GM21526 (cell line): ENCODE results near the gene CTRB1.

Experiments used
- ATAC-seq: cut with Tn5 transposase; IDR thresholded peaks from one replicate; pipeline ENCODE4 v1.9.1; 2021; ENCODE audit warnings: moderate library complexity; ENCODE audit not compliant: unreplicated experiment, low FRiP score

The CTRB1 gene

GRCh38 chr16:75251280-75252048, 32.7 kb downstream of the CTRB1 start, which contains the start of gene BCAR1:
BCAR1 (minus strand) TSS chr16:75251624; CDS start chr16:75251482, 142 bp downstream.
- peak; percentile 47 for ATAC-seq

GRCh38 chr16:75252049-75252864, 33.5 kb downstream of the CTRB1 start:
- no peak for ATAC-seq

GRCh38 chr16:75252946-75253911, 34.4 kb downstream of the CTRB1 start:
- no peak for ATAC-seq

- ATAC-seq = no peak
These were observed 35.6 kb downstream of the CTRB1 start for GRCh38 chr16:75254359-75254837.

- no peak for ATAC-seq
These were observed 37.3 kb downstream of the CTRB1 start for GRCh38 chr16:75256059-75256571.

- ATAC-seq = no peak
These were observed 38.0 kb downstream of the CTRB1 start for GRCh38 chr16:75256696-75257343.

- ATAC-seq = no peak
These were observed 39.4 kb downstream of the CTRB1 start for GRCh38 chr16:75257886-75258806.

- ATAC-seq = no peak
These were observed 40.0 kb downstream of the CTRB1 start for GRCh38 chr16:75258807-75259141.

- no peak for ATAC-seq
These were observed 42.2 kb downstream of the CTRB1 start for GRCh38 chr16:75260851-75261589.

GRCh38 chr16:75261590-75262078, 42.8 kb downstream of the CTRB1 start:
- no peak for ATAC-seq

- no peak for ATAC-seq
These were observed 43.5 kb downstream of the CTRB1 start for GRCh38 chr16:75262104-75262799.

GRCh38 chr16:75262800-75263127, 44.0 kb downstream of the CTRB1 start:
- ATAC-seq = no peak

GRCh38 chr16:75263291-75263962, 44.6 kb downstream of the CTRB1 start:
- ATAC-seq = no peak

GRCh38 chr16:75263963-75264445, 45.2 kb downstream of the CTRB1 start:
- no peak for ATAC-seq

GRCh38 chr16:75264457-75264998, 45.7 kb downstream of the CTRB1 start:
- no peak for ATAC-seq
